Stimulated activated CD8-positive, alpha-beta memory T cell treated with anti-CD3 and anti-CD28 coated beads, Interleukin-12 subunit alpha, Interleukin-12 subunit beta, amount 100 ng/mL, for 24 hours (primary cell): ENCODE data around the gene NRP1.
"Not testable (repeated sequence)": the region's sequence is repeated elsewhere in the genome, so short reads cannot be mapped to it uniquely, and the experiment has no call there.

Source experiments
- DNase-seq: peaks from one replicate; pipeline ENCODE4 v3.0.0-alpha.2; 2020; ENCODE audit errors: extremely low read depth

NRP1 gene

GRCh38 chr10:33321516-33321915 is 13.0 kb downstream of the NRP1 start:
- DNase-seq = no peak

GRCh38 chr10:33320288-33320687 is 14.2 kb downstream of the NRP1 start:
- DNase-seq = no peak

GRCh38 chr10:33315891-33316290 is 18.6 kb downstream of the NRP1 start:
- no peak for DNase-seq

GRCh38 chr10:33314811-33315561 is 19.5 kb downstream of the NRP1 start:
- DNase-seq = no peak

- no peak for DNase-seq
Observed at GRCh38 chr10:33311640-33312039, 22.8 kb downstream of the NRP1 start.

GRCh38 chr10:33310853-33311252 is 23.6 kb downstream of the NRP1 start:
- no peak for DNase-seq

- no peak for DNase-seq
Observed at GRCh38 chr10:33309406-33309805, 25.1 kb downstream of the NRP1 start.

- DNase-seq = no peak
Observed at GRCh38 chr10:33307835-33308234, 26.6 kb downstream of the NRP1 start.

- no peak for DNase-seq
Observed at GRCh38 chr10:33306701-33307519, 27.6 kb downstream of the NRP1 start.

- DNase-seq = no peak
Observed at GRCh38 chr10:33306126-33306525, 28.3 kb downstream of the NRP1 start.

GRCh38 chr10:33304423-33305225 is 29.8 kb downstream of the NRP1 start:
- DNase-seq = no peak

- DNase-seq = no peak
Observed at GRCh38 chr10:33303988-33304387, 30.5 kb downstream of the NRP1 start.

GRCh38 chr10:33302208-33302829 is 32.1 kb downstream of the NRP1 start:
- no peak for DNase-seq

- DNase-seq = no peak
Observed at GRCh38 chr10:33301097-33301789, 33.2 kb downstream of the NRP1 start.

GRCh38 chr10:33300544-33300943 is 33.9 kb downstream of the NRP1 start:
- not testable (repeated sequence) for DNase-seq

GRCh38 chr10:33298893-33299292 is 35.6 kb downstream of the NRP1 start:
- no peak for DNase-seq

- no peak for DNase-seq
Observed at GRCh38 chr10:33298110-33298509, 36.4 kb downstream of the NRP1 start.

- DNase-seq = no peak
Observed at GRCh38 chr10:33295851-33296250, 38.6 kb downstream of the NRP1 start.

- DNase-seq = no peak
Observed at GRCh38 chr10:33293531-33294170, 40.8 kb downstream of the NRP1 start.

GRCh38 chr10:33293076-33293475 is 41.4 kb downstream of the NRP1 start:
- no peak for DNase-seq
